Liver (tissue), 3 donors: ENCODE measurements around the gene INPP5E.

Source experiments
- CTCF ChIP-seq: fragments of 150-350 bp; IDR thresholded peaks from 2 replicates; pipeline ENCODE4 v1.5.1; 2017; ENCODE audit warnings: improper control_type of control experiment, low read depth, low read length; ENCODE audit not compliant: missing input control
- EGR1 ChIP-seq, 2 donors: IDR thresholded peaks; 2 replicates each; pipeline ENCODE4 v1.6.1; 2016 to 2018; ENCODE audit warnings: antibody characterized with exemption in 2 of 2, low read depth in 2 of 2
- YY1 ChIP-seq: IDR thresholded peaks from 2 replicates; pipeline ENCODE4 v1.6.1; 2016; ENCODE audit warnings: antibody characterized with exemption, mild to moderate bottlenecking
- donor health status: healthy.
- donor health status: healthy.

GRCh38 chr9:136391737-136392537 lies 47.7 kb downstream of the INPP5E start:
- TF ChIP-seq YY1: no peak
- no peak for TF ChIP-seq EGR1 (IDR thresholded peaks at IDR 0.05; ENCODE audit: low read depth in 2 of 2)
- TF ChIP-seq CTCF: no peak
